Measurements from ENCODE around the gene LIPN. TPM values are rescaled to one million over a fixed set of nuclear protein-coding genes. Genes with fewer than 3 reads are reported as not detected.

LIPN gene
- total RNA-seq, 2 donors from 2014 or later, result not detected

DNA sequence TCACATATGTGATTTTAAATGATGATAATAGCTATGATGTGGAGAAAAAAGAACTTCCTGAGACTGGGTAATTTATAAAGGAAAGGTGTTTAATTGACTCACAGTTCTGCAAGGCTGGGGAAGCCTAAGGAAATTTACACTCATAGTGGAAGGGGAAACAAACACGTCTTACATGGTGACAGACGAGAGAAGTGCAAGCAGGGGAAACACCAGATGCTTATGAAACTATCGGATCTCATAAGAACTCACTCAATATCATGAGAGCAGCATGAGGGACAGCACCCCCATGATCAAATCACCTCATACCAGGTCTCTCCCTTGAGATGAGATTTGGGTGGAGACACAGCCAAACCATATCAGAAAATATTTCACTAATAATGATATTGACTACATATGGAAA, 4.1 kb upstream of the LIPN start:
- peaks cover 0 to 6% of the 10 kb centered on the region in 2 donors for H3K4me1 Mint-ChIP-seq (ENCODE audit: low read depth in 2 of 2)

GRCh38 chr10:88756660-88757059, 3.2 kb upstream of the LIPN start:
- no peak for DNase-seq (ENCODE audit: low spot score)
- peaks cover 0 to 6% of the 10 kb centered on the region in 2 donors for H3K4me1 Mint-ChIP-seq (ENCODE audit: low read depth in 2 of 2)
- H3K36me3 Mint-ChIP-seq, result no peaks in the 10 kb centered on the region
- H3K4me3 Mint-ChIP-seq, result no peak overlapping the region
- ATAC-seq, result no peak
- H3K9me3 Mint-ChIP-seq, result no peaks in the 10 kb centered on the region
- H3K27me3 Mint-ChIP-seq, result peaks cover 3 to 7% of the 10 kb centered on the region in 2 donors
- no peak overlapping the region for H3K27ac Mint-ChIP-seq

More for the DNA sequence above, 4.1 kb upstream of the LIPN start:
- ATAC-seq (peak in 1 of 2 donors; percentile 58), DNase-seq (ENCODE audit: low spot score) (no peak)
- no peaks in the 10 kb centered on the region for H3K36me3 Mint-ChIP-seq
- peaks cover 3 to 7% of the 10 kb centered on the region in 2 donors for H3K27me3 Mint-ChIP-seq
- H3K9me3 Mint-ChIP-seq, result no peaks in the 10 kb centered on the region
- no peak overlapping the region for H3K27ac Mint-ChIP-seq
- no peak overlapping the region for H3K4me3 Mint-ChIP-seq

- no peak overlapping the region for H3K27ac Mint-ChIP-seq
- DNase-seq (ENCODE audit: low spot score), result no peak
- H3K9me3 Mint-ChIP-seq, result no peaks in the 10 kb centered on the region
- peaks cover 0 to 5% of the 10 kb centered on the region in 2 donors for H3K27me3 Mint-ChIP-seq
- no peak for ATAC-seq
- H3K36me3 Mint-ChIP-seq, result no peaks in the 10 kb centered on the region
- H3K4me1 Mint-ChIP-seq (ENCODE audit: low read depth in 2 of 2), result no peaks in the 10 kb centered on the region
- H3K4me3 Mint-ChIP-seq, result no peak overlapping the region
Observed at GRCh38 chr10:88762906-88763305, 3.1 kb downstream of the LIPN start.

DNA sequence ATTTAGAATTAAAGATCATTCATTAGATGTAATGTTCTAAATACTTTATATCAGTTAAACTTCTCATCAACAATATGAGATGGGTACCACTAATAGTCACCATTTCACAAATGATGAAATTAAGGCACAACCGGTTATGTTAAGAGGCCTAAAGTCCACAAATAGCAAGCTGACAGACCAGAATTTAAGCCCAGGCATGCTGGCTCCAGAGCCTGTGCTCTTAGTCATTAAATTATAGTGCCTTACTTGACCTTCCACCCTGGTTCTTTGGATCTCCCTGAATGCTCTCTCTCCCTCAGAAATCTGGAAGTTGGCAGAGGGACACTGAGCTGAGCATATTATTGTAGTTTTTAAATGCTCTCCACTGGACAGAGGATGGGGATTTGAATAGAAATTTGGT, 3.6 kb downstream of the LIPN start:
- ATAC-seq (no peak), DNase-seq (ENCODE audit: low spot score) (no peak)
- Mint-ChIP-seq H3K9me3 (no peaks in the 10 kb centered on the region), H3K27me3 (peaks cover 0 to 5% of the 10 kb centered on the region in 2 donors), H3K4me3 (no peak overlapping the region), H3K36me3 (no peaks in the 10 kb centered on the region), H3K4me1 (ENCODE audit: low read depth in 2 of 2) (no peaks in the 10 kb centered on the region), H3K27ac (no peak overlapping the region)

DNA sequence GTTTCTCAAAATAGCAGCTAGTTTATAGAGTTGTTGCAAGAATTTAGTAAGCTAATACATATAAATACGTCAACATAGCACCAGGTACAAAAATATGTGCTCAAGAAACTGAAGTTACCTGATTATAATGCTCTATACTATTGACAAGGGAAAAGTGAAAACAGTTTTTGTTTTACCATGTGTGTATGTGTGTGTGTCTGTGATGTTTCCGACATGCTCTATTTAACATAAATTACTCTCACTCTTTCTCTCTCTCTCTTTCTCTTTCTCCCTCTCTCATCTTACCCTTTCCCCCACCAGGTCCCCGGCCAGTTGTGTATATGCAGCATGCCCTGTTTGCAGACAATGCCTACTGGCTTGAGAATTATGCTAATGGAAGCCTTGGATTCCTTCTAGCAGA, 4.3 kb downstream of the LIPN start:
- DNase-seq (ENCODE audit: low spot score) (no peak), ATAC-seq (no peak)
- Mint-ChIP-seq H3K27me3 (peaks cover 0 to 5% of the 10 kb centered on the region in 2 donors), H3K9me3 (no peaks in the 10 kb centered on the region), H3K27ac (no peak overlapping the region), H3K4me3 (no peak overlapping the region), H3K36me3 (no peaks in the 10 kb centered on the region), H3K4me1 (ENCODE audit: low read depth in 2 of 2) (no peaks in the 10 kb centered on the region)

- H3K4me3 Mint-ChIP-seq, result no peak overlapping the region
- no peak for ATAC-seq
- no peaks in the 10 kb centered on the region for H3K36me3 Mint-ChIP-seq
- H3K27me3 Mint-ChIP-seq, result peaks cover 0 to 5% of the 10 kb centered on the region in 2 donors
- DNase-seq (ENCODE audit: low spot score), result no peak
- no peaks in the 10 kb centered on the region for H3K4me1 Mint-ChIP-seq (ENCODE audit: low read depth in 2 of 2)
- no peaks in the 10 kb centered on the region for H3K9me3 Mint-ChIP-seq
- H3K27ac Mint-ChIP-seq, result no peak overlapping the region
Observed at GRCh38 chr10:88765816-88766215, 6.0 kb downstream of the LIPN start.

DNA sequence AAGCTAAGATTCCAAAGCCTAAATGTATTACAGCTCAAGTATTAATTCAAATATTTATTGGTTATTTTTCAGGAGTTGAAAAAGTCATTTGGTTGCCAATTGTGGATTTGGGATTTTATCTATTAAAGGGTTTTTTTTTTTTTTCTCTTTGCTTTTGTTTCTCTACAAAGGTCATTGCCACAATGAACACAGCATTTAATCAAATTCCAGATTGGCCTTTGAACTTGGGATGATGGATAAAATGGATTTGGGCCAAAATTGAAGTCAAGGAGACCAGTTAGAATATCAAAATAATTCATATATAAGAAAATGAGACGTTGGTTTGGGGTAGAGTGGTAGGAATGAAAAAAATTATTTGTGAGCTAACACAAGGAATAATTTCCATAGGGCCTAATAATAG, 9.6 kb downstream of the LIPN start:
- no peak for ATAC-seq
- Mint-ChIP-seq H3K4me1 (ENCODE audit: low read depth in 2 of 2) (no peaks in the 10 kb centered on the region), H3K27ac (no peak overlapping the region), H3K4me3 (no peak overlapping the region), H3K36me3 (peaks cover 9% of the 10 kb centered on the region), H3K27me3 (peaks cover 9% of the 10 kb centered on the region in 2 donors), H3K9me3 (no peaks in the 10 kb centered on the region)
- no peak for DNase-seq (ENCODE audit: low spot score)

- no peaks in the 10 kb centered on the region for H3K36me3 Mint-ChIP-seq
- no peaks in the 10 kb centered on the region for H3K9me3 Mint-ChIP-seq
- DNase-seq (ENCODE audit: low spot score) (no peak), ATAC-seq (no peak)
- H3K4me3 Mint-ChIP-seq, result no peak overlapping the region
- H3K27ac Mint-ChIP-seq, result no peak overlapping the region
- H3K4me1 Mint-ChIP-seq (ENCODE audit: low read depth in 2 of 2), result peaks cover 5% of the 10 kb centered on the region in 2 donors
- peaks cover 13 to 23% of the 10 kb centered on the region in 2 donors for H3K27me3 Mint-ChIP-seq
Observed at GRCh38 chr10:88781206-88781605, 21.4 kb downstream of the LIPN start.

DNA sequence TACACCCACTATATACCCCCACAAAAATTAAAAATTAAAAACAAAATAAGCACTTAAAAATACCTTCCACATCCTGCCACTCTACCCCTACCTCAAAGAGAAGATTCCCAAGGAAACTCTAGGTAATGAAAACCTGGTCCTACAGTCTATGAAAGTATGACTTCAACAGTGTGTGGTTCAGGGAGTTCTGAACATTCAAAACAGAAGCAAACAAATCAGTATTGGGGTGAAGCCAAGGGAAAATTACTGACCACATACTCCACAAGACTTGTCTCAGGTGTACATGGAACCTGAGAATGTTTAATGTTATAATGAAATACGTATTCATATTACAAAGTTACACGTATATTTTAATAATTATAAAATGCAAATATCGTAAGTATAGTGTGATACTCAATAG, 22.4 kb downstream of the LIPN start:
- no peak for DNase-seq (ENCODE audit: low spot score)
- Mint-ChIP-seq H3K36me3 (no peaks in the 10 kb centered on the region), H3K4me3 (no peak overlapping the region), H3K27me3 (peaks cover 10 to 14% of the 10 kb centered on the region in 2 donors), H3K9me3 (no peaks in the 10 kb centered on the region), H3K27ac (no peak overlapping the region), H3K4me1 (ENCODE audit: low read depth in 2 of 2) (peaks cover 5% of the 10 kb centered on the region in 2 donors)
- no peak for ATAC-seq

DNA sequence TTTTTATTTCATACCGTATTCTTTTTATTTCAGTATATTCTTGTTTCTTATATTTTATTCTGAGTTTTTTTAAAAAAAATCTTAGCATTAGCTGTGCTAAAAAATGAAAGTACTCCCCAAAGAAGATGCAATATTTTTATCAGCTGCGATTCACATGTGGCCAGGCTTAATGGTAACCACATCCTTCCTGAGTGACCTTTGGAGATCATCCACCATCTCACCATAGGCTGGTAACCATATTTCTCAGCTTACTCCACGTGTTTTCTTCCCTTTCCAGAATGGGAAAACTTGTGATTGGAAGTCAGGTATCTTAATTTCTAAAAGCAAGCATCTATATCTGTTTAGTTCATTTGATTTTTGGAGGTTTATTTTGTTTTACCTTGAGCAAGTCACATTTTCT, 23.9 kb downstream of the LIPN start:
- Mint-ChIP-seq H3K4me3 (no peak overlapping the region), H3K27me3 (peaks cover 6 to 8% of the 10 kb centered on the region in 2 donors), H3K4me1 (ENCODE audit: low read depth in 2 of 2) (peaks cover 5% of the 10 kb centered on the region in 2 donors), H3K27ac (no peak overlapping the region), H3K9me3 (no peaks in the 10 kb centered on the region), H3K36me3 (no peaks in the 10 kb centered on the region)
- no peak for ATAC-seq
- no peak for DNase-seq (ENCODE audit: low spot score)

DNA sequence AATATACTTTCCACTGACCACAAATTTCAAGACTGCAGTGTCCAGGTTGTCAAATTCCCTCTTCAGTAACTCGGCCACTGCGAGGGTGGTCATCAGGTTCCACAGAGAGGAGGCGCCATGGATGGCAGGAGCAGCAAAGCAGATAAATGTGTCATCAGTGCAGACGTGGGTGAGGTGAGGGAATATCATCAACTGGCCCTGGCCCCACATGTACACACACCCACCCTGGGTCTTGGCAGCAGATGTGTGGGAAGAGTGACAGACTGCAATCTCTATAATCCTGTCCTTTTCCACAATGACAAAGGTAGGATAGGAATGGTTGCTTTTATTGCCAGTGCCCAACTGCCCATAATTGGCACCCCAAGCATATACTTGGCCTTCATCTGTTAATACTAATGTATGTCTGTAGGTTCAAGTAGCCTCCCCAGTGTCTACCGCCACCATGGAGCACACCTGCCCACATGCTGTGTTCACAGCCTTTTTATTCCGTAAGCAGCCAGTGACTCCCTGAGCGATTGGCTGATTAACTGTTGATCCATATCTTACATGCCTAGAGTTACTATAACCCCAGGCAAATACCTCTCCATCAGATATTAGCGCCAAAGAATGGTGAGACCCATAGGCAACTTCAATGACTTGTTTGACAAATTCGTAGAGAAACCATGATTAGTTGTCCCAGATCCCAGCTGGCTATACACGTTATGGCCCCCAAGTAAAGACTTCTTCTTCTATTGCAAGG, 26.4 kb downstream of the LIPN start:
- H3K36me3 Mint-ChIP-seq, result no peaks in the 10 kb centered on the region
- ATAC-seq (peak in 1 of 2 donors; percentile 33), DNase-seq (ENCODE audit: low spot score) (no peak)
- no peak overlapping the region for H3K27ac Mint-ChIP-seq
- no peak overlapping the region for H3K4me3 Mint-ChIP-seq
- H3K9me3 Mint-ChIP-seq, result no peaks in the 10 kb centered on the region
- peaks cover 5 to 8% of the 10 kb centered on the region in 2 donors for H3K27me3 Mint-ChIP-seq
- peaks cover 5% of the 10 kb centered on the region in 2 donors for H3K4me1 Mint-ChIP-seq (ENCODE audit: low read depth in 2 of 2)

GRCh38 chr10:88787463-88787862, 27.6 kb downstream of the LIPN start:
- no peak overlapping the region for H3K4me3 Mint-ChIP-seq
- H3K4me1 Mint-ChIP-seq (ENCODE audit: low read depth in 2 of 2), result peaks cover 8 to 13% of the 10 kb centered on the region in 2 donors
- no peaks in the 10 kb centered on the region for H3K9me3 Mint-ChIP-seq
- ATAC-seq (no peak), DNase-seq (ENCODE audit: low spot score) (no peak)
- no peak overlapping the region for H3K27ac Mint-ChIP-seq
- H3K27me3 Mint-ChIP-seq, result peaks cover 5 to 8% of the 10 kb centered on the region in 2 donors
- H3K36me3 Mint-ChIP-seq, result no peaks in the 10 kb centered on the region

DNA sequence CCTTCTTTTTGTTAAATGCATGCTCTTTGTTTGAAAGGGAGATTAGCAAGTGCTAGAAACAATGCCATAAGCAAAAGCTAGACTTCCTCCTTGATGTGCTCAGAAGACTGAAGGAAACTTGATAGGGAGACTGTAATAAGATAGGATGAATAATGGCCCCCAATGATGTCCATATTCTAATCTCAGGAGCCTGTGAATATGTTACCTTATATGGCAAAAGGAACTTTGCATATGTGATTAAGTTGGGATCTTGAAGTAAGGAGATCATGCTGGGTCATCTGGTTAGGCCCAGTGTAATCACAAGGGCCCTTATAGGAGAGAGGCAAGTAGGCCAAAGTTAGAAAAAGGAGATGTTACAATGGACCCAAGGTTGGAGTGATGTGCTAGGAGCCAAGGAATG, 29.1 kb downstream of the LIPN start:
- no peak for ATAC-seq
- H3K36me3 Mint-ChIP-seq, result no peaks in the 10 kb centered on the region

DNA sequence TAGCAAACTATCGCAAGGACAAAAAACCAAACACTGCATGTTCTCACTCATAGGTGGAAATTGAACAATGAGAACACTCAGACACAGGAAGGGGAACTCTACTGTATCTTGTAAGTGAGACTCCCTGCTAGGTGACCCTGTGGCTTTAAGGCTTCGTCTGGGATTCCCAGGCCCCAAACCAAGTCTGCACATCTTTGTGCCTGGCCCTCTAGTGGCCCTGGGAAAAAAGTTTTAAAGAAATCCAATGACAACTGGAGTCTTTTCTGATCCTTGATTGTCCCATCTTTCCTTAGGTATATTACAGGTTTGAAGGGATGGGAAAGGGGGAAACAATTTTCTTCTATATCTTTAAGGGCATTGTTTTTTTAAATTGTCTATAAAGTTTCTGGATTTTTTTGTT, 32.1 kb downstream of the LIPN start:
- Mint-ChIP-seq H3K4me1 (ENCODE audit: low read depth in 2 of 2) (peaks cover 12 to 28% of the 10 kb centered on the region in 2 donors), H3K4me3 (no peak overlapping the region), H3K27me3 (no peaks in the 10 kb centered on the region), H3K36me3 (no peaks in the 10 kb centered on the region), H3K27ac (no peak overlapping the region), H3K9me3 (no peaks in the 10 kb centered on the region)
- ATAC-seq (no peak), DNase-seq (ENCODE audit: low spot score) (no peak)

More for the DNA sequence above, 29.1 kb downstream of the LIPN start:
- DNase-seq (ENCODE audit: low spot score), result no peak
- Mint-ChIP-seq H3K27ac (no peak overlapping the region), H3K9me3 (no peaks in the 10 kb centered on the region), H3K27me3 (no peaks in the 10 kb centered on the region), H3K4me3 (no peak overlapping the region), H3K4me1 (ENCODE audit: low read depth in 2 of 2) (peaks cover 11 to 23% of the 10 kb centered on the region in 2 donors)
